HL-60/S4 (cell line): ENCODE data around the gene LGR4.

Source experiments
- in situ Hi-C: fragments of 300-500 bp; cut with MboI; formaldehyde crosslinking; loops from 2 replicates; pipeline ENCODE4 v1.14.3; 2022; ENCODE audit warnings: low sequenced_read_pairs

Gene LGR4

DNA sequence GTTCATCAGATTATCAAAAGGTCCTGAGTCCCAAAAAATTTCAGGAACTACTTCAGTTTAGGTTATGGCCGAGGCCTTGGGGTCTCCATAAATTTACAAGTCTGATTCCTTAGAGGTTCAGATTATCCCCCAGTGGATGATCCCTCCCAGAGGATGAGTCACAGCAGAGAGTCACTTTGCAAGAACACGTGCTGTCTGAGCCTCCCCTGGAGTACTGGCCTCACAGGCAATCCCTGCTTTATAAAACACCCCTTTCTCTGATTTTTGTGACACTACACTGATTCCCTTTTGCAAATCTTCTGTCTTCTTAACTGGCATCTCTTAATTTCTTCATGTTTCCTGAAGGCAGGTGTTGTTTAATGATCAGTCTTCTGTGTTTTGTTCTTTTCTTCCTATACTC is 154.8 kb downstream of the LGR4 start:
- in situ Hi-C loops, result no loop called here
